KMS-11 (cell line): ENCODE results near the gene GLIPR2.

ENCODE experiments used
- H2AFZ ChIP-seq: fragments of 200-600 bp; sonication (generic); 2 replicates; pipeline ENCODE4 v1.6.1; 2016; ENCODE audit warnings: antibody characterized with exemption, mixed run types, low read depth
- H3K27ac ChIP-seq: fragments of 200-600 bp; sonication (generic); 2 replicates; pipeline ENCODE4 v1.6.1; 2016; ENCODE audit warnings: mild to moderate bottlenecking, mixed run types
- H3K27me3 ChIP-seq: fragments of 200-600 bp; sonication (generic); 2 replicates; pipeline ENCODE4 v1.6.1; 2017; ENCODE audit warnings: mild to moderate bottlenecking, low read depth, mixed run types, moderate library complexity; ENCODE audit not compliant: insufficient read depth
- H3K36me3 ChIP-seq: fragments of 200-600 bp; sonication (generic); 2 replicates; pipeline ENCODE4 v1.6.1; 2017; ENCODE audit warnings: mild to moderate bottlenecking, mixed run types; ENCODE audit not compliant: insufficient read depth
- H3K4me1 ChIP-seq: fragments of 200-600 bp; sonication (generic); 2 replicates; pipeline ENCODE4 v1.6.1; 2016; ENCODE audit warnings: mild to moderate bottlenecking, low read depth, mixed run types; ENCODE audit not compliant: poor library complexity, severe bottlenecking
- H3K4me2 ChIP-seq: fragments of 200-600 bp; sonication (generic); 2 replicates; pipeline ENCODE4 v1.7.0; 2016; ENCODE audit warnings: mild to moderate bottlenecking, mixed run types
- H3K4me3 ChIP-seq: fragments of 200-600 bp; sonication (generic); IDR thresholded peaks from 2 replicates; pipeline ENCODE4 v1.6.1; 2017; ENCODE audit warnings: low read depth, low read length, mixed read lengths; ENCODE audit not compliant: insufficient read depth
- H3K79me2 ChIP-seq: fragments of 200-600 bp; sonication (generic); 2 replicates; pipeline ENCODE4 v1.6.1; 2016; ENCODE audit warnings: low read depth, mixed run types; ENCODE audit not compliant: insufficient read depth
- H3K9ac ChIP-seq: fragments of 200-600 bp; sonication (generic); 2 replicates; pipeline ENCODE4 v1.6.1; 2016; ENCODE audit warnings: mild to moderate bottlenecking, mixed run types
- H4K20me1 ChIP-seq: fragments of 200-600 bp; sonication (generic); 2 replicates; pipeline ENCODE4 v1.6.1; 2016; ENCODE audit warnings: mild to moderate bottlenecking, mixed run types; ENCODE audit not compliant: insufficient read depth
- TF ChIP-seq, protein P1 (sequence below): fragments of 200-600 bp; sonication (generic); conservative IDR thresholded peaks from 2 replicates; pipeline ENCODE4 v1.6.1; 2017; ENCODE audit warnings: low read depth, mild to moderate bottlenecking, antibody characterized with exemption, low read length, moderate library complexity, mixed read lengths

Gene GLIPR2

GRCh38 chr9:36135741-36136271 lies 727 bp upstream of the GLIPR2 start:
- Histone ChIP-seq H4K20me1 (no peaks in the 10 kb centered on the region), H3K9ac (no peak overlapping the region; the same call in 1 of the 2 replicates), H3K4me1 (peaks cover 25% of the 10 kb centered on the region), H3K36me3 (no peaks in the 10 kb centered on the region), H3K4me3 (no peak overlapping the region), H3K79me2 (no peaks in the 10 kb centered on the region), H3K27me3 (no peaks in the 10 kb centered on the region; the same call in 1 of the 2 replicates), H3K27ac (no peak overlapping the region), H3K4me2 (peak overlapping the region; percentile 85), H2AFZ (peak overlapping the region; percentile 85)
- TF ChIP-seq, protein P1, sequence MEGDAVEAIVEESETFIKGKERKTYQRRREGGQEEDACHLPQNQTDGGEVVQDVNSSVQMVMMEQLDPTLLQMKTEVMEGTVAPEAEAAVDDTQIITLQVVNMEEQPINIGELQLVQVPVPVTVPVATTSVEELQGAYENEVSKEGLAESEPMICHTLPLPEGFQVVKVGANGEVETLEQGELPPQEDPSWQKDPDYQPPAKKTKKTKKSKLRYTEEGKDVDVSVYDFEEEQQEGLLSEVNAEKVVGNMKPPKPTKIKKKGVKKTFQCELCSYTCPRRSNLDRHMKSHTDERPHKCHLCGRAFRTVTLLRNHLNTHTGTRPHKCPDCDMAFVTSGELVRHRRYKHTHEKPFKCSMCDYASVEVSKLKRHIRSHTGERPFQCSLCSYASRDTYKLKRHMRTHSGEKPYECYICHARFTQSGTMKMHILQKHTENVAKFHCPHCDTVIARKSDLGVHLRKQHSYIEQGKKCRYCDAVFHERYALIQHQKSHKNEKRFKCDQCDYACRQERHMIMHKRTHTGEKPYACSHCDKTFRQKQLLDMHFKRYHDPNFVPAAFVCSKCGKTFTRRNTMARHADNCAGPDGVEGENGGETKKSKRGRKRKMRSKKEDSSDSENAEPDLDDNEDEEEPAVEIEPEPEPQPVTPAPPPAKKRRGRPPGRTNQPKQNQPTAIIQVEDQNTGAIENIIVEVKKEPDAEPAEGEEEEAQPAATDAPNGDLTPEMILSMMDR = no peak

GRCh38 chr9:36136894-36137391 lies 410 bp downstream of the GLIPR2 start:
- Histone ChIP-seq H3K4me2 (peak overlapping the region; percentile 85), H3K27ac (no peak overlapping the region), H4K20me1 (no peaks in the 10 kb centered on the region), H3K79me2 (no peaks in the 10 kb centered on the region), H3K4me3 (no peak overlapping the region), H3K9ac (peak overlapping the region; percentile 37; the same call in 1 of the 2 replicates), H3K27me3 (no peaks in the 10 kb centered on the region; the same call in 1 of the 2 replicates), H2AFZ (peak overlapping the region; percentile 85), H3K4me1 (peaks cover 31% of the 10 kb centered on the region), H3K36me3 (no peaks in the 10 kb centered on the region)
- TF ChIP-seq, protein P1 = no peak

DNA sequence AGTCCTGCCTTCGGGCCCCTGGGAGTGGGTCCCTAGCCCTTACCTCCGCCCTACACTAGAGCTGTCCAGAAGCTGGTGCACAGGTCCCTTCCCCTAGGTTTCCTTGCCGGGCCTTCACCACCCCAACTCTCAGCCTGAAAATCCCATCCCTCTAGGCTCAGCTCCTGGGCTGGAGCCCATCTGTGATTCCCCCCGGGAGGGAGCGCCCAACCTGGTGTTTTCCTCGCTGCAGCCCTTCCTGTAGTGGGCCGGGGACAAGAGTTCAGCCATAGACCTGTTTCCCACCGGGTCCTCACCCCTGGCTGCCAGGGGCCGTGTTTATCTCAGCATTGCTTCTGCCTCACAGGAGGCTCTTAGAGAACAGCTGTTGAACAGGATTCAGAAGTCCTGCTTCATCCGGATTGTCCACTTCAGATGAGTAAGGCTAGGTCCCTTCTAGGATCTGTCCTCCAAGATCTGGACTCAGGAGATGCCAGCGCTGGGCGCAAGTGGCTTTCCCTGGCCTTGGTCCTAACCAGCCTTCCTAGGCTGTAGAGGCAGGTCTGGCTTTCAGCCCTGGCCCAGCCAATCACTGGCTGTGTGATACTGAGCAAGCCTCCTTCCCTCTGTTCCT lies 965 bp downstream of the GLIPR2 start:
- H3K4me2 ChIP-seq = peak overlapping the region; percentile 85
- H3K27me3 ChIP-seq = no peaks in the 10 kb centered on the region; the same call in 1 of the 2 replicates
- peaks cover 35% of the 10 kb centered on the region for H3K4me1 ChIP-seq

GRCh38 chr9:36138496-36138895 lies 2.0 kb downstream of the GLIPR2 start:
- Histone ChIP-seq H3K79me2 (no peaks in the 10 kb centered on the region), H3K9ac (no peak overlapping the region), H3K4me1 (peaks cover 44% of the 10 kb centered on the region), H4K20me1 (no peaks in the 10 kb centered on the region), H3K4me3 (no peak overlapping the region), H3K27me3 (no peaks in the 10 kb centered on the region; the same call in 1 of the 2 replicates), H3K36me3 (no peaks in the 10 kb centered on the region), H3K4me2 (no peak overlapping the region), H3K27ac (no peak overlapping the region), H2AFZ (no peak overlapping the region)
- TF ChIP-seq, protein P1 = no peak

More for the DNA sequence above, 965 bp downstream of the GLIPR2 start:
- Histone ChIP-seq H3K79me2 (no peaks in the 10 kb centered on the region), H3K36me3 (no peaks in the 10 kb centered on the region), H4K20me1 (no peaks in the 10 kb centered on the region), H3K4me3 (no peak overlapping the region), H2AFZ (peak overlapping the region; percentile 85; the same call in 1 of the 2 replicates), H3K9ac (no peak overlapping the region), H3K27ac (no peak overlapping the region)
- TF ChIP-seq, protein P1 = no peak
